ENCODE results near the gene PMPCA.

Gene PMPCA

GRCh38 chr9:136463578-136463977 lies 53.1 kb downstream of the PMPCA start:
- no peak for DNase-seq

- DNase-seq = no peak
These were observed 53.8 kb downstream of the PMPCA start for GRCh38 chr9:136464241-136464640.

- no peak for DNase-seq
These were observed 55.2 kb downstream of the PMPCA start for GRCh38 chr9:136465500-136466154.

DNA sequence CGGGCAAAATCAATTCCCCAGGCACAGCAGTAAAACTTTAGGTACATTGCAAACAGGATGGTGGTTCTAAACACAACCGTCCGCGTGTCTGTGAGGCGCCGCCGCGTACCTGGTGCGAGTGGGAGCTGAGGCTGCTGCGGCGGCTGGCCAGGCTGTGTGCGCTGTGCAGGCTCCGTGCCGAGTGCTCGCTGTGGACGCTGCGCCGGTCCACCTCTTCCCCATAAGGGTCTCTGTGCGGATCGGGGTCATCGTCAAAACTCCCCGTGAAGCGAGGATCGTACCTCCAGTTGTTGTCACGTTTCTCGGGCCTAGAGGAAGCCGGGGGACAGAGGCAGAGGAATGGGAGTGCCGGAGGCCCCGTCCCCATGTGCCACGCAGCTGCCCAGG lies 55.7 kb downstream of the PMPCA start:
- no peak for DNase-seq

GRCh38 chr9:136467766-136468165 lies 57.3 kb downstream of the PMPCA start:
- DNase-seq = no peak

DNA sequence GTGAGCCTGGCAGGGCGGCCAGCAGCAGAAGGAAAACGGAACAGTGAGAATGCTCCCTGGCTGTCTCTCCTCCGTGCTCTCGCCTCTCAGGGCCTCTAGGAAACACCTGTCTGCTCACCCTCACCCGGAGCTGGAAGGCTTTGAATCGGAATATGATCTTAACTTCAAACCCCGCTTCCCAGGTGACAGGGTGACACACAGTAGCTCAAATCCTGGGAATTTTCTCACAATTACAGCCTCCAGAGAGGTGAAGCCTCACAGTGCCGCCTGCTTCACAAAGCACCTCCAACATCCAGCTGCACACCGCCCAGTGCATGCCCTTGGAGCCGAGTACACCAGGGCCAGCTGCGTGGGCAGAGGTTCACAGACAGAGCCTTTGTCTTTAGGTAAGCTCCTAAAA lies 59.9 kb downstream of the PMPCA start:
- no peak for DNase-seq

DNA sequence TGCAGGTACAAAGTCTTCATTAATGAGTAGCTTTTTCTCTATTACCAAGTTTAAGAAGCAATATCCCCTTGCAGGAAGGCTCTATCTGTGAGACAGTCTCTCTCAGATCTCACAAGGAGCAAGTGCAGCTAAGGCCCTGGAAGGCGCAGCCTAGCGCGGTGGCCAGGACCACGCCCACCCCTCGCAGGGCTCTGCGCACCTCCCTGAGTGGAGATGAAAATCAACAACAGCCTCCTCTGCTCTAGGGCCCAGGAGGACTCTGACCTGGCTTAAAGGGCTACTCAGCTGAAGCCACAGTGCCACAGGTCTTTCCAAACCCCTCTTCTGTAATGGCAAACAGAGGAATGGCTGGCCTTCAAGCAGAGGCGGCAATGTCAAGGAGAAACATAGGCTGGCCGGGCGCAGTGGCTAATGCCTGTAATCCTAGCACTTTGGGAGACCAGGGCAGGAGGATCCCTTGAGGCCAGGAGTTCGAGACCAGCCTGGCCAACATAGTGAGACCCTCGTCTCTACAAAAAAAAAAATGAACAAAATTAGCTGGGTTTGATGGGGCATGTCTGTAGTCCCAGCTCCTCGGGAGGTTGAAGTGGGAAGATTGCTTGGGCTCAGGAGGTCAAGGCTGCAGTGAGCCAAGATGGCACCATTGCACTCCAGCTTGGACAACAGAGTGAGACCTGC lies 60.5 kb downstream of the PMPCA start:
- no peak for DNase-seq

DNA sequence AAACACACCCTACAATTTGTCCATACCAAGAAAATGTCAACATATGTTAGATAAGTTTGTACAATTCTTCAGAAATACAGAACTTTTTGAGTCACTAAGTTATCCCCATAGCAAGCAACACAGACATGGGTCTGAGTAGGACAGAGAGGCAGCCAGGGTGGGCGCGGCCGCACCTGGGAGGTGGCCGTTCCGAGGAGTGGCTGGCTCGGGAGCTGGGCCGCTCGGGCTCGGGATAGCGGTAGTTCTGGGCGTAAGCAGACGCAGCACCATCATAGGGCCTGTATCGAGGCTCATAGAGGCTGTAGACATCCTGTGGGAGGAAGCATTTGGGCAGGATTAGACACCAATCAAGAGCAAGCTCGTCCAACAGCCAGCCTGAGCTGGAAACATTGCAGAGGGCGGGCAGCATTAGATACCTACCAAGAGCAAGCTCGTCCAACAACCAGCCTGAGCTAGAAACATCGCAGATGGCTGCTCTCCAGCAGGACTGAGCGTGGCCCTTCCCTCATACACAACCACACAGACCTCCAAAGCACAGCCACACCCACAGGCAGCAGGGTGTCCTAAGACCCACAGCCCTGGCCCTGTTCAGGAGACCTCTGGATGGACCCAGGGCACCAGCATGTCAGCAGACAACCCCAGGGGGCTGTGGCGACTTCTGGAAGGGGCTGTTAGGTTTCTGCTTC lies 61.5 kb downstream of the PMPCA start:
- DNase-seq = no peak

DNA sequence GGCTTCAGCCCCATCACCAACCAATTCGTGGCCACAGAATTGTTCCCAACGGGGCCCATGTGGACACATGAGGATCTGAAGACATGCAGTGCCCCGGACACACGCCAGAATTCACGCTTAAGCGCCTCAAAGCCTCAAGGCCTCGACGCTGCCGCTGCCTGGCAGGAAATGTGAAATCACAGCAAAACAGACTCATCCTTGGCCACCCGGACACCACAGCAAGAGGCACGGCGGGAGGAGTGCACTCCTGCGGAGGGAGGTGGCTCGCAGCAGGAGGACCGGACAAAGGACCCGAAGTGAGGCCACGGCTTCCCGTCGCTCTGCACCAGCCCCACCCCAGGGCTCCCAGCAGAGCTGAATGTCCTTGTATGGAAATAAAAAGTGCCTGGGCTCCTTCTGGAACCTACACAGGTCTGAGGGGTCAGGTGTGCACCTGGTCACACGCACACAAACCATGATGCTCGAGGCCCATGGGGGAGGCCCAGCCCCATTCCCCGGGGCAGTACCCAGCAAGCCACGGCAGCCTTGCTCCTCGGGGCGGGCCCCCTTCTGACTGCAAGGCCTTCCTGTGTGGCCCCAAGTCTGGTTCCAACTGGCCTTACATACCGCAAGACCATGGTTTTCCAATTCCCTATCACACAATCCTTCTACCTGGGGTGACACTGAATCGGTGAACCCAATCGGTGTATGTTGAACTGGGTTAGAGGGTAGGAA lies 62.3 kb downstream of the PMPCA start:
- no peak for DNase-seq

GRCh38 chr9:136473354-136473721 lies 62.9 kb downstream of the PMPCA start:
- DNase-seq = no peak
